Keratinocyte (primary cell): Measurements from ENCODE around the gene RRAS. TPM values are rescaled to one million over a fixed set of nuclear protein-coding genes. Genes with fewer than 3 reads are reported as not detected.

Experiments
- DNase-seq: peaks from one replicate; pipeline ENCODE4 v3.0.0-alpha.2; 2011; ENCODE audit warnings: low read depth, missing footprints, low spot score
- FAIRE-seq: peaks from 2 replicates; lab custom pipeline; 2011; peaks lifted over from hg19 to GRCh38; lab: Jason Lieb, UNC
- H2AFZ ChIP-seq: 2 replicates; pipeline ENCODE4 v1.6.0; 2012; ENCODE audit warnings: low read length, control low read depth, inconsistent platforms; ENCODE audit not compliant: control insufficient read depth
- H3K27ac ChIP-seq: 2 replicates; pipeline ENCODE4 v1.5.1; 2011; ENCODE audit warnings: low read length; ENCODE audit not compliant: control insufficient read depth, insufficient read depth
- H3K27me3 ChIP-seq: 3 replicates; pipeline ENCODE4 v1.6.0; 2011; ENCODE audit warnings: low read length; ENCODE audit not compliant: control insufficient read depth, insufficient read depth; ENCODE audit errors: extremely low read depth
- H3K36me3 ChIP-seq, 2 experiments: 2 replicates in 1 of 2; 3 replicates in 1 of 2; pipeline ENCODE4 v1.5.1; 2011; ENCODE audit warnings: low read length in 2 of 2, mild to moderate bottlenecking in 1 of 2; ENCODE audit not compliant: control insufficient read depth in 2 of 2, insufficient read depth in 2 of 2; ENCODE audit errors: extremely low read depth in 1 of 2
- H3K4me1 ChIP-seq: 3 replicates; pipeline ENCODE4 v1.5.1; 2011; ENCODE audit warnings: low read length; ENCODE audit not compliant: control insufficient read depth, insufficient read depth; ENCODE audit errors: extremely low read depth
- H3K4me2 ChIP-seq: 3 replicates; pipeline ENCODE4 v1.6.0; 2011; ENCODE audit warnings: low read depth, low read length; ENCODE audit not compliant: control insufficient read depth, insufficient read depth; ENCODE audit errors: extremely low read depth
- H3K4me3 ChIP-seq, 3 experiments: fragments of 200-600 bp in 1 of 3; sonication (generic) in 1 of 3; 2 replicates in 2 of 3; 3 replicates in 1 of 3; pipeline ENCODE4 v1.5.1; 2011 to 2016; ENCODE audit warnings: low read length in 3 of 3, mild to moderate bottlenecking in 3 of 3, control low read depth in 2 of 3, inconsistent platforms in 1 of 3, low read depth in 1 of 3, mixed read lengths in 1 of 3, mixed run types in 1 of 3, moderate library complexity in 1 of 3; ENCODE audit not compliant: control insufficient read depth in 2 of 3, insufficient read depth in 2 of 3; ENCODE audit errors: extremely low read depth in 1 of 3
- H3K79me2 ChIP-seq: 2 replicates; pipeline ENCODE4 v1.6.0; 2012; ENCODE audit warnings: low read length; ENCODE audit not compliant: control insufficient read depth, insufficient read depth
- H3K9ac ChIP-seq: 3 replicates; pipeline ENCODE4 v1.6.0; 2011; ENCODE audit warnings: low read length; ENCODE audit not compliant: control insufficient read depth, insufficient read depth; ENCODE audit errors: extremely low read depth
- H3K9me1 ChIP-seq: 3 replicates; pipeline ENCODE4 v1.6.0; 2011; ENCODE audit warnings: low read length; ENCODE audit not compliant: control insufficient read depth, insufficient read depth; ENCODE audit errors: extremely low read depth
- H3K9me3 ChIP-seq: 2 replicates; pipeline ENCODE4 v1.5.1; 2012; ENCODE audit warnings: low read depth, low read length; ENCODE audit not compliant: control insufficient read depth
- H4K20me1 ChIP-seq: 3 replicates; pipeline ENCODE4 v1.6.0; 2011; ENCODE audit warnings: low read length; ENCODE audit not compliant: control insufficient read depth, insufficient read depth; ENCODE audit errors: extremely low read depth
- CTCF ChIP-seq, 3 experiments: IDR thresholded peaks in 1 of 3; conservative IDR thresholded peaks in 1 of 3; optimal IDR thresholded peaks in 1 of 3; 2 replicates in 2 of 3; 3 replicates in 1 of 3; pipeline versions ENCODE3 to v1.5.1; 2011; ENCODE audit warnings: low read length in 3 of 3, mild to moderate bottlenecking in 3 of 3, moderate library complexity in 2 of 3, control low read depth in 1 of 3, inconsistent platforms in 1 of 3; ENCODE audit not compliant: insufficient read depth in 2 of 3; ENCODE audit errors: extremely low read depth in 1 of 3
- EZH2 ChIP-seq: IDR thresholded peaks from one replicate; pipeline ENCODE4 v1.6.1; 2012; ENCODE audit warnings: inconsistent platforms, mild to moderate bottlenecking, low read length, moderate library complexity
- dilution Hi-C: fragments of 300-500 bp; cut with MboI; formaldehyde crosslinking; loops from one replicate; pipeline ENCODE4 v1.7.0; 2020; ENCODE audit warnings: low sequenced_read_pairs; ENCODE audit not compliant: extremely low pct_ligation_motif_present
- polyA plus RNA-seq, 5 experiments: library from polyadenylated mRNA; depleted of rRNA in 3 of 5; stranded (reverse) in 3 of 5; stranded (forward) in 1 of 5; unstranded in 1 of 5; fragments of >200 nt; gene quantifications; 1 replicate in 1 of 5; 2 replicates in 3 of 5; 3 replicates in 1 of 5; pipeline versions ENCODE4 v1.2.1 to v1.2.3, GENCODE V29; 2011 to 2012; ENCODE audit warnings: missing spikeins in 2 of 5, low read depth in 1 of 5, low replicate concordance in 1 of 5

The RRAS gene
- polyA plus RNA-seq, 1 donor (not counting 4 experiments of a cell fraction or from before 2014, with no cell fraction given) = 98.1 TPM

DNA sequence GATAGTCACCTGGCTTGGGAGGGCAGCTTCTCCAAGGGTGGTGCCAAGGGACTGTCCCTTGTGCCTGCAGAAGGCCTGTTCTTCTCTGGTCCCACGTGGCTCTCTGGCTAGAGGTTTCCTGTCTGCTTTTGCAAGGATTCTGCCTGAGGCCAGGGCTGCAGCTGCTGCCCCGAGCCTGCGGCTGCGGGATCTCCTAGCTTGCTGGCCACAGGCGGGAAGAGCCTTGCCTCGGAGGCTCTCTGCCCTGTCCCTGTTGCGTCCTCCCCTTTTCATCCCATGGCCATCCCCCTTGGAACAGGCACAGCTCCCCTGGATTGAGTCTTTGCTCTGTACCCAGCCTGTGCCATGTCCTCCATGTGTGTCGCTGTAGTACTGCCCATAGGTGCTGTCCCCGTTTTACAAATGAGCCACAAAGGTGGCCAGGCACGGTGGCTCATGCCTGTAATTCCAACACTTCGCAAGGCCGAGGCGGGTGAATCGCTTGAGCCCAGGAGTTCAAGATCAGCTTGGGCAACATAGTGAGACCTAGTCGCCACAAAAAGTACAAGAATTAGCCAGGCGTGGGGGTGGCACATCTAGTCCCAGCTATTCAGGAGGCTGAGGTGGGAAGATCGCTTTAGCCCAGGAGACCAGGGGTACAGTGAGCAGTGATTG, 16.6 kb upstream of the RRAS start:
- Histone ChIP-seq H3K9ac (no peak overlapping the region), H3K4me3 (no peak overlapping the region), H3K4me1 (no peaks in the 10 kb centered on the region), H3K27ac (no peak overlapping the region), H3K9me1 (no peaks in the 10 kb centered on the region), H3K79me2 (peaks cover 14% of the 10 kb centered on the region), H3K4me2 (no peak overlapping the region), H3K27me3 (no peaks in the 10 kb centered on the region), H4K20me1 (peaks cover 5% of the 10 kb centered on the region), H3K36me3 (peaks cover 48 to 54% of the 10 kb centered on the region in 2 experiments), H3K9me3 (no peaks in the 10 kb centered on the region), H2AFZ (no peak overlapping the region)
- FAIRE-seq = no peak
- no peak for DNase-seq
- TF ChIP-seq CTCF (optimal IDR thresholded peaks at IDR 0.05 in 1 of 3, IDR thresholded peaks at IDR 0.05 in 1 of 3, conservative IDR thresholded peaks at IDR 0.05 in 1 of 3; ENCODE audit: extremely low read depth in 1 of 3, insufficient read depth in 2 of 3, low read length in 3 of 3) (no peak), EZH2 (no peak)
- dilution Hi-C loops = no loop called here

GRCh38 chr19:49655570-49656455, 15.9 kb upstream of the RRAS start:
- no peak for FAIRE-seq
- Histone ChIP-seq H3K9me1 (no peaks in the 10 kb centered on the region), H3K4me1 (no peaks in the 10 kb centered on the region), H3K4me2 (no peak overlapping the region), H3K27ac (no peak overlapping the region), H3K9me3 (no peaks in the 10 kb centered on the region), H3K9ac (no peak overlapping the region), H3K27me3 (no peaks in the 10 kb centered on the region), H4K20me1 (peaks cover 5% of the 10 kb centered on the region), H3K4me3 (no peak overlapping the region), H3K36me3 (peaks cover 48 to 51% of the 10 kb centered on the region in 2 experiments), H2AFZ (no peak overlapping the region), H3K79me2 (peaks cover 17% of the 10 kb centered on the region)
- dilution Hi-C loops = no loop called here
- DNase-seq = no peak
- TF ChIP-seq CTCF (optimal IDR thresholded peaks at IDR 0.05 in 1 of 3, IDR thresholded peaks at IDR 0.05 in 1 of 3, conservative IDR thresholded peaks at IDR 0.05 in 1 of 3; ENCODE audit: extremely low read depth in 1 of 3, insufficient read depth in 2 of 3, low read length in 3 of 3) (no peak), EZH2 (no peak)
